HTERT RPE-1 (cell line): Measurements from ENCODE around the gene KIF16B.
"Not testable (repeated sequence)": the region's sequence is repeated elsewhere in the genome, so short reads cannot be mapped to it uniquely, and the experiment has no call there.

Experiments used
- in situ Hi-C: fragments of 300-500 bp; cut with MboI; formaldehyde crosslinking; loops from 4 replicates; pipeline ENCODE4 v1.14.3; 2020; ENCODE audit warnings: low sequenced_read_pairs

The KIF16B gene

DNA sequence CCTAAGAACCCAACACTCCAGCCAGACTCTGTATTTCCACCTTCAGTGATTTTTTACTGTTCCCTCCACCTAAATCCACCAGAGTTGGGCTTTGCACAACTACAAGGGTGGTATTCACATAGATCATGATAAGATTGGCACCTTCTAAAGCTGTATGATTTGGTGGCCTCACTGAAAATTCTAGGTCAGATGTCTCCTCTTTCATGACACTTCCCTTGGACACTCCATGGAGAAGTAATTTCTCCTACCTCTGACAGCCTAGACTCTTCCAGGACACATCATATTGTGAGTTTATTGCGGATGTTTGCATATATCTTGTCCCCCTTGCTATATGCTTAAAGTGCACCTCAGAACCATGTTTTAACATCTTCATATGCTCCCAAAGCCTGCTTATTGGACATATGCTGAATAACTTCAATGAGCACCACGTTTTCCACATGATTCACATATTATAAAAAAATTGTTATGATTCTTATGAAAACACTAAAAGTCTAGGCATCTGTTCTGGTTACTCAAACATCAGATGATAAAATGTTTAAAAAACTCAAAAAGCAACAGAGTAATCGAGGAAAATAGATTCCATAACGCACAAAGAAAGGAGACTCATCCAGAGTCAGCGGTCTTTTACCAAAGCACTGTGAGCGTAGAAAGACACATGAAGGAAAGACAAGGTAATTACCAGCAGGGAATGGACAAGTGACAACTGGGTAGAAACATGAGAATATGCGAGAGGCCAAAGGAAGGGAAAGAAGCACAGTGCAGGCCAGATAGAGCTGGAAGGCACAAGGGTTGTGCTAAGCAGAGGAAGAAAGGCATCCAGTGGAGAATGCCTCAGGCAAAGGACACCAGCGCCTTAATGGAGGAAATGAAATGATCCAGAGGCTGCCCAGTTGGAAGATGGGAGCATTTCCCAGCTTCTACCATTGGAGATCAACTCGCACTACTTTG lies 46.5 kb downstream of the KIF16B start:
- in situ Hi-C loops = no loop called here

DNA sequence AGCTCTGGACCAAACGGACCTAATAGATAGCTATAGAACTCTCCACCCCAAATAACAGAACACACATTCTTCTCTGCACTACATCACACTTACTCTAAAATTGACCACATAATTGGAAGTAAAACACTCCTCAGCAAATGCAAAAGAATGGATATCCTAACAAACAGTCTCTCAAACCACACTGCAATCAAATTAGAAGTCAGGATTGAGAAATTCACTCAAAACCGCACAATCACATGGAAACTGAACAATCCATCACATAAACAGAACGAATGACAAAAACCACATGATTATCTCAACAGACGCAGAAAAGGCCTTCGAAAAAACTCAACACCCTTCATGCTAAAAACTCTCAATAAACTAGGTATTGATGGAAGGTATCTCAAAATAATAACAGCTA lies 50.6 kb downstream of the KIF16B start:
- in situ Hi-C loops = not testable (repeated sequence)

DNA sequence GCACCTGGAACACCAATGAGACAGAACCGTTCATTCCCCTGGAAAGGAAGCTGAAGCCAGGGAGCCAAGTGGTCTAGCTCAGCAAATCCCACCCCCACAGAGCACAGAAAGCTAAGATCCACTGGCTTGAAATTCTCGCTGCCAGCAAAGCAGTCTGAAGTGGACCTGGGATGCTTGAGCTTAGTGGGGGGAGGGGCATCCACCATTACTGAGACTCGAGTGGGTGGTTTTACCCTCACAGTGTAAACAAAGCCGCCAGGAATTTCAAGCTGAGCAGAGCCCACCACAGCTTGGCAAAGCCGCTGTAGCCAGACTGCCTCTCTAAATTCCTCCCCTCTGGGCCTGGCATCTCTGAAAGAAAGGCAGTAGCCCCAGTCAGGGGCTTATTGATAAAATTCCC lies 53.1 kb downstream of the KIF16B start:
- in situ Hi-C loops = no loop called here

DNA sequence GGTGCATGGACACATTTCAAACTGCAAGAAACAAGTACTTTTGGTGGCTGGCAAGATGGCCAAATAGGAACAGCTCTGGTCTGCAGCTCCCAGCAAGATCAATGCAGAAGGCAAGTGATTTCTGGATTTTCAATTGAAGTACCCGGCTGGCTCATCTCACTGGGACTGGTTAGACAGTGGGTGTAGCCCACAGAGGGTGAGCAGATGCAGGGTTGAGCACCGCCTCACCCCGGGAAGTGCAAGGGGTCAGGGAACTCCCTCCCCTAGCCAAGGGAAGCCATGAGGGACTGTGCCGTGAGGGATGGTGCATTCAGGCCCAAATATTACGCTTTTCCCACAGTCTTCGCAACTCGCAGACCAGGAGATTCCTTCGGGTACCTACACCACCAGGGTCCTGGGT lies 53.6 kb downstream of the KIF16B start:
- in situ Hi-C loops = not testable (repeated sequence)

DNA sequence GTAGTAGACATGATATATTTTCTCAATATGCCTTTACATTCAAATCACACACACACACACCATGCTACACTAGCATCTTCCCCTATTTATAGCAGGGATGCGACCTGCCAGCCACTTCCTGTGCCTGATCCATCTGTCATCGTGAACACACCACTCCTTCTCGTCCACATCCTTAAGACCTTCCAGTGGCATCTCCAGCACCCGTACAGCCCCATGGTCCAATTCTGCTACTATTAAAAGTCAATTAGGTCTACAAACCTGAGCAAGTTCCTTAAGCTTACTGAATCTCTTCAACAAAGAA lies 54.5 kb downstream of the KIF16B start:
- in situ Hi-C loops = no loop called here

DNA sequence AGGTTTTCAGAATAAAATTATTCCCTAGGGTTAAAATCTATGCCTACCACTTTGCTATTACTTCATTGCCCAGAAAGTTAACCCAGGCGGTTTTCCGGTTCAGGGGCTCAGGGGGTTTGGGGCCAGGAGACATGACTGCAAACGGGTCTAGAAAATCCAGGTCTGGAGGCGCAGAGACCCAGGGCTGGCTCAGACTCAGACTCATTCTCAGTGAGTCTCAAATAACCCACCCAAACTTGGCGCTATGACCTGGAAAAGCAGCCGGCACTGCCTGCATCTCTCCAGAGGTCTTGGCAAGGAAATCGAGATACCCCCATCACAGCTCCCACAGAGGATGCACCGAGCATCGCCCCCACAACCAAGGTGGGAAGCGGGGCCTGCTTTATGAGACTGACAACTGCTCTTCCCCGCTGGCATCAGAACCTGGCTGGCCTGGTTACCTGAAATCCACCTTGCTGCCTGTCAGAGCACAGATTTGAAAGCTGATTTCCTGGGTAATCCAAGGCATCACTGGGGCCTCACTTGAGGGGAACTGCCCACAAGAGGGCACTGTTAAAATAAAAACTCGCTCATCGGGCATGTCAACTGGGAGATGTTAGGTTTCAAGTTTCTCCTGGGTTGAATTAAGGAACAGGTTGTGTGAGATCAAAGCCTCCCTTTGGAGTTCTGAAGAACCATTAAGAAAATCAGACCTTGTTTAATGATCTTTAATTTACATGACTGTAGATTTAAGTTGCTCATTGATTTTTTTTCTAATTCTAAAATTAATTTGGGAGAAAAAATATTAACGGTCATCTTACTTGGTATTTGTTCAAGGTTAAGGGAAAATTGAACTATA lies 55.1 kb downstream of the KIF16B start:
- in situ Hi-C loops = no loop called here

DNA sequence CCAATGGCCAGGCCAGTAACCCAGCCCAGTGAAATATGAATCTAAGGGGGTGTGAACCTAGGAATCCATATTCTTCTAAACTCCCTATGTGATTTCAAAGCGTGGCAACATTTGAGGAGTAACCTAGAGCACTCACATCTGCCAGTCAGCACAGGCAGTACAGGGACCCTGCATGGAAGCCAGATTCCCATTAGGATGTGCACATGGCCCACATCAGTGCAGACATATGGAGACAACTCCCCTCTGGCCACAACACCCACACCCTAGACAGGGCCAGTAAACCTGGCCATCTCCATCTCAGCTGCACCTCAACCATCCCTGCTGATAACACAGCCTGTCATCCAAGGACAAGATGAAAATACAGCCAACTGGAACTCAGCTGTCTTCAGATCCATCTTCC lies 56.5 kb downstream of the KIF16B start:
- in situ Hi-C loops = no loop called here

DNA sequence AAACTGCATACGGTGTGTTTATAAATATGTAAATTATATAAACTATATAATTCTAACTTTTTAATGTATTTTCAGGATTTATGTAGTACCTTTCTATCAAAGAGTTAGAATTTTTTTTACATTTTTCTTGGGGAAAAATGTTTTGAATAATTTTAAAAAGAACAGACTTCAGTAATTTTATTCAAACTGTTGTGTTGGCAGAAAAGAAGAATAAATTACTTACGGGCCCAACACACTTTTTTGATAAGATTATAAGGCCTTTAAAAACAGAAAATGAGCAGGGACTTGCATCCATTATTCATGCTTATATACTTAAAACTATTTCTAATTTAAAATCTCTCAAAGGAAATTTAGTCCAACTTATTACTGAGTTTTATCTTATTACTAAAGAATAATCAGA lies 58.2 kb downstream of the KIF16B start:
- in situ Hi-C loops = no loop called here

DNA sequence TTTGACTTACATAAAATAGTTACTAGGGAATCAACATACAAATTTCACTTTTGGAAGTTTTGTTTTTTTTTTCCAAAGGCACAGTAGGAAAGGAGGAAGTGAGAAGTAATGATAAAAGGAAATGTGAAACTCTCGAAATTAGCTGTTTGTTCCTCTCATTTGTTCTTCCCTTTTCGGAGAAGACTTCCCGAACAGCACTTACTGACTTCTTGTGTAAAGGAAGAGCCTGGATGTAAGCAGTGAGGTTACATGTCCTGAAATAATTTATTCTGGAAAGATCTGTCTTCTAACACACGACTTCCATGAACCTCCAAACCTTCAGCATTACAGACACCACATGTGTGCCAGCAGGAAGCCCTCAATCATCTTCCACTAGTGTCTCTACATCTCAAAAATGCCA lies 59.1 kb downstream of the KIF16B start:
- in situ Hi-C loops = no loop called here

DNA sequence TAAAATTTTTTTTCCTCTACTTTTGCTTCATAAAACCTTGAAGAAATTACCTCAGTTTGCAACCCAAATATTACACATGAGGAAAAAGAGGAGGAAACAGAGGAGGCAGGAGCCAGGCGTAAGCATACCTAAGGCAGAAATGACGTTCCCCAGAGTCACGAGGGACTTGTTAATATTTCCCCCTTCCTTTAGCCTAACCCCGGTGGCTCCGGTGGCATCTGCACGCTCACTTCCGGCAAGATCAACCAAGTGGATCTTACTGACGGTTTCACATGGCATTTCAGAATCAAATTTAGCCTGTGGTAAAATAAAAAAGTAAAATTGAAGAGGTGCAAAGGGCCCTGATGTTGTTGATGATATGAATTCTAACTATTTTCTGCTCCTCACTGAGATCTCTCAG lies 67.4 kb downstream of the KIF16B start:
- in situ Hi-C loops = no loop called here

DNA sequence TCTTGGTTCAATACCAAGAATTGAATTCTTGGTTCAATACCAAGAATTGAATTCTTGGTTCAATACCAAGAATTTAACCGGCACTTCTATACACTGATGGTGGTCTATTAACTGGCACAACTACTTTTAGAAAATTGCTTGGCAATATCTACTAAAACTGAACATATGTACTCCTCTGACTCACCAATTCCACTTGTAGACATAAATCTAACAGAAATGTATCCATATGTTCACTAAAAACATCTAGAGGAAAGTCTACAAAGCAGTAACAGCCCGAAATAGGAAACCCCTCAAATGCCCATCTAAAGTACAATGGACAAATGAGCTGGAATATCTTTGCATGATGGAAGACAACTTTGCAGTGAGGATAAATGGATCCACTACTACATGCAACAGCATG lies 71.9 kb downstream of the KIF16B start:
- in situ Hi-C loops = no loop called here

DNA sequence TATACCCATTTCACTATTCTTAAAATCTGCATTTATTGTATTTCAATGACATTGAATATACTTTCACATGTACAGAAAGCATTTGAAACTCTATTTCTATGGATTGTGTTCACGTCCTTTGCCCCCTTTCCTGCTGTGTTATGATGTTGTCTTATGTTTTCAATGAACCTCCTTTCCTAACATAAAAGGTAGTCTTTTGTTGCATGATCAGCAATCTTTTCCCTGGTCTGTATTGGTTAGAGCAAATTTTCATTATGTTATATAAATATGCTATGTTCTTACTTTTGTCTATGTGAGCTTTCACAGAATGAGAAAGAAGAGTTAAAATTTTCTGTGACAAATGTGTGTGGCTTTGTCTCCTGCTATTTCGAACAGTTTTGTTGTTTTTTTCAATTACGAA lies 73.1 kb downstream of the KIF16B start:
- in situ Hi-C loops = no loop called here

DNA sequence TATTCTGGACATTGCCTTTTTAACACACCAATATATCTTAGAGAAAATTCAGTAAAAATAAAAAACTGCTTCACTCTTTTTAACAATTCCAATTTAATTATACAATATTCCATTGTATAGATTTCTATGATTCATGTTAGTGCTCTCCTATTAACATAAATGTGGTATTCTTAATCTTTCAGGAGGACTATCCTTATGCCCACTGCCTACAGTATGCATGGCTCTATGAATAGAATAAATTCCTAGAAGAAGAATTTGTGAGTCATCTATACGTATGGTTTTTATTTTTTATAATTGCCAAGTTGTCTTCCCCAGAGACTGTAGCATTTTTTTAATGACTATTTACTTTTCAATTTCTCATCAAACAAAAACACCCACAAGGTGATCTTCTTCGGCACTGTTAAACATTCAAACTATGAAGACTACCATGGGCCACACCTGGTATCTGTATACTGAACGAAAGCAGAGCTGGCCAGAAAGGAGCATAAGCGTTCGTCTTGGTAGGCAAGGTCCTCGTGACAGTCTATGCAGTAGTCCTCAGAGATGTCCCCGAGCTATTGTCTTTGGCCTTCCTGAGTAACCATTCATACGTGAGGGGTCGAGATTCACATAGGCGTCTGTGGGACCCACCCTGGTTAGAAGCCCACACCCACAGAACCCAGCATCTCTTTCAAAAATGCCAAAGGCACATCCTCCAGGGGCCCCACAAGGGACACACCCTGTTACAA lies 74.6 kb downstream of the KIF16B start:
- in situ Hi-C loops = no loop called here

DNA sequence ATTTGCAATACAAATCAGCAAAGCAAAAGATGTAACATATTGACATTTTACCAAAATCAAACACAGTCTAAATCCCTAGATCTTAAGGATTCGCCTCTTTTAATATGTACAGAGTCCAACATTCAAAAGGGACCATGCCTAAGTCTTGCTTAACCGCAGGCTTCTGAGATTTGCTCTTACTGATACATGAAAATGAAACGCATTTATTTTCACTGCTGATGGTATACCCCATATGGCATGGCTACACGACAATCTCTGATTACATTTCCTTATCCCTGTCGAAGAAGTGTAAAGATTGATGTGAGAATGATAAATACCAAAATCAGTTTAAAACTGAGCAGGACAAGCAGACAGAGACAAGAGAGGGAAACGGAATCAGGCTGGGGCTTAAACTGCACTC lies 75.4 kb downstream of the KIF16B start:
- in situ Hi-C loops = no loop called here

DNA sequence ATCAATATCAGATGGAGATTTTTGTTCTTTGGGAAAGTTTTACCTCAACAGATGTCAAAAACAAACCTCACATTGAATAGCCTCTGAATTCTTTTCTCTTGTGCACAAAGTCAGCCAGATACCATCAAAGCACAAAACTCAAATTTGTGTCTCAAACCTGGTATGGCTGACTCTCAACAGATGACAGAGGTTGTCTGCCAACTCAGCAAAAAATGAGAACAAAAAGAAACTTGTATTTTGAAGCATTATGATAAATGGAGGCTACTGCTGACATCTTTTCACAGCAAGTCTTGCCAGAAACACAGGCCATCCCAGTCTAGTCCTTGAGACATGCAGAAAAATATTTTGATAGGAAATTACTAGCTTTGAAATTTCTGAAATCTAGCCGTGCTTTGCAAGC lies 79.8 kb downstream of the KIF16B start:
- in situ Hi-C loops = no loop called here

DNA sequence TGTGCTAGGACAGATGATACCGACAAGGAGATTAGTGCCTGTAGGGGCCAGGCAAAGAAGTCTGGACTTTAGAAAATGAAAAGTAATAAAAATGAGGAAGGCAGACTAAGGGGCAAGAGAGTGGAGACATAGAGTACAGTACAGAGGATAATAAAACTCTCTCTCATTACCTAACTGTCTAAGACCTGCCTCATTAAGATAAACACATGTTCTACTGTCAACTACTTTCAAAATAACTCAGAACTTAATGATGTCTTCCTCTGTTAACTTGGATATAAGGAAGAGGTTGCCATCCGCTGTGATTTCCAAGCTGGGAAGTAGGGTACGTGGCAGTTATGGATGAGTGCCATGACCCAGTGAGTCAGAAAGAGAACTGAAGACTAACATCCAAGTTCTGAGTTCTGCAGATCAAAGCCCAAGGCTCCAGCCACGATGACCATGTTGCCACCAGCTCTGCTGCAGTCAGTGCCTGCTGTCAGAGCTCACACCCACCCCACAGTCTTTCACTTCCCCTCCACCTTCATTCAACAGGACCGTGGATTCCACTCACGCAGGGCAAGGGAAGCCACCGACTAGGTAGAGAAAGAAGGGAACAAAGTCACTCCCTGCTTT lies 81.8 kb downstream of the KIF16B start:
- in situ Hi-C loops = no loop called here

DNA sequence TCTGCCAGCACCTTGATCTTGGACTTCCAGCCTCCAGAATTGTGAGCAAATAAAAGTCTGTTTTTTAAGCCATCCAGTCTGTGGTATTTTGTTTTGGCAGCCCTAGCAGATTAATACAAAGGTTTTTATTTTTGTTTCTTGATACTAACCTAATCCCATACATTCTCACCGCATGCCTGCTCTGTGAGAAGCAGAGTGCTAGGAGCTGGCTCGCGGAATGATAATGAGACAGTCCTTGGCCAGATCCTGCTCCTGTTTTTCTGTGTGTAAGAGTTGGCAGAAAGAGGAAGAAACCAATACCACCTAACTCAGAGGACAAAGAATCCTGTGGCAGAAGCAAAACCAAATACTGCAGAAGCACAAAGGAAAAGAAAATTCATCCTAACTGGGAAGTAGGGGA lies 82.6 kb downstream of the KIF16B start:
- in situ Hi-C loops = no loop called here

DNA sequence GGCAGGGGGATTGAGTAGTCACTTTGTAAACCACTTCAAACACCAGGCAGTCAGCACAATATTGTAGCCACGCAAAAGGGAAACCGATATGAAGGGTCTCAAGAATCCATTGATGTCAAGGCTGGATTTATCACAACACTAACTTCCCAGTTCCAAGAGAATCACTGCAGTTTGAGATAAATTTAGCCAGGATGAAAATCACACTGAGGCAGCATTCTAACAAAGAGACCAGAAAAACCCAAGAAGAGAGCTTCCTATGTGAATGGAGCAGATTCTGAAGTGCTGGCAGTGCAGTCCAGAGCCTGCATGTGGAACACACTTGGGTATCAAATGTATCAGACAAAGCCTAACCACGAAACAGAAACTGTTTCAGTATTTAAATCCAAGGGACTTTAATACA lies 84.6 kb downstream of the KIF16B start:
- in situ Hi-C loops = no loop called here

DNA sequence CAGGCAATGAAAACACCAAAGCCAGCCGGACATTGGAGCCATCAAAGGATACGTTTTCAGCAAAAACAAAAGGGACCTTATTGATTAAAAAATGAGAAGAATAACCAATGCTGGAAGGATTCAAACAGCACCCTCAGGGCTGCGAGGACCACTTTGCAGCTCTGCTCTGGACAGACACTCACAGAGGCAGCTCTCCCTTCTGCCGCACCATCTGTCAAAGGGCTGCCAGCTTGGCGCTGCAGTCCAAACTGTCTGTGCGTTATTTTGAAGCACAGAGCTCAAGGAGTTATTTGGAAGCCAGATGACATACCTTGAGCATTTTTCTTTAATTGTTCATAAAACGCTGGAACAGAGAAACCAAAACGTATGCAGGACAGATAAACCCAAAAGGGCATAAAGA lies 85.2 kb downstream of the KIF16B start:
- in situ Hi-C loops = no loop called here

DNA sequence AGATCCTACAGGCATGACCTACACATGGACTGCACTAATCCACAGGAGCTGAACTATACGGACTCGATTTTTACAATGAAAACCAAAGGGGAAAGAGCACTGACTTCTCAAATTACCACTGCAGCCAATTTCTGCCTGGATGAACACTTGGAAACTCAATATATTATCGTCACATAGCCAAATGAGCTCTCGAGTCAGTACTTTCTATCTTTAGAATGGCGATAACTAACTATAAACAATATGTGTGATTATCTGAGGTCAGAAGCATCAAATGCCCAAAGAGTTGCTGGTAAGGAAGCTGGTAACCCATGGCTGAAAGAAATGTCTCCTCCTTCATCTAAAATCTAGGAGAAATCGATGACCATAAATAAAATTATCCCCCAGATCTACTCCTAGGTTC lies 86.7 kb downstream of the KIF16B start:
- in situ Hi-C loops = no loop called here

DNA sequence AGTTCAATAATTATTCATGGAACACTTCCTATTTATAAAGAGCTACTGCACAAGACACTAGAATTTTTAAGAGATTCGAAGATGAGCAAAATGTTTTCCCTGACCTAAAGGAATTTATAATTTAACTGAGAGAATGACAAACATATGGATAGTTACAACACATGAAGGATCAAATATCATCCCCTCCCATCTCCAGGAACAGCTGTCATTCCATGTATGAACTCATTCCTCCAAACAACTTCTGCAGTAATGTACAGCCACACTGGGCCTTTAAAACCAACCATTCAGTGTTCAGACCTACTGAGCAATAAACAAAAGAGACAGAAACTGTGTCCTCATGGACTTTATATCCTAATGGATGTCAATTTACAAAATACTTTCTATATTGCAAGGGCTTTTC lies 87.8 kb downstream of the KIF16B start:
- in situ Hi-C loops = no loop called here
